IMR-90 (cell line): ENCODE results near the gene NTN4. TPM values are rescaled to one million over a fixed set of nuclear protein-coding genes. Genes with fewer than 3 reads are reported as not detected.

Experiments used
- ATAC-seq: fragments of 200-7000 bp; cut with Tn5 transposase; 2 replicates; pipeline ENCODE4 v1.9.1; 2020; ENCODE audit warnings: low read depth, mild to moderate bottlenecking, moderate library complexity
- BruUV-seq: library from RNA; stranded (reverse); fragments of 400-500 nt; replicated peaks from 2 replicates; lab custom pipeline; 2021; lab: Mats Ljungman, UMichigan
- CTCF ChIA-PET: fragments of 300-600 bp; formaldehyde crosslinking; extraction: SDS; loops from one replicate; lab custom pipeline; 2021; ENCODE audit warnings: antibody characterized with exemption; lab: Yijun Ruan, JAX
- POLR2A ChIA-PET: fragments of 300-600 bp; sonication (Branson Sonifier 250); formaldehyde crosslinking; loops from one replicate; lab custom pipeline; 2022; ENCODE audit warnings: antibody characterized with exemption; ENCODE audit not compliant: unreplicated experiment; lab: Charles Lee
- DNase-seq: peaks from one replicate; pipeline ENCODE4 v3.0.0; 2013
- H2AFZ ChIP-seq: replicated peaks from 2 replicates; pipeline ENCODE3; 2013; ENCODE audit warnings: low read length, mild to moderate bottlenecking; ENCODE audit not compliant: poor library complexity
- H2AK5ac ChIP-seq: 2 replicates; pipeline ENCODE4 v1.6.1; 2013; ENCODE audit warnings: low read depth, low read length, inconsistent platforms
- H2AK9ac ChIP-seq: replicated peaks from 2 replicates; pipeline ENCODE3; 2013; ENCODE audit warnings: mild to moderate bottlenecking, low read depth, low read length, moderate library complexity; ENCODE audit not compliant: poor library complexity
- H2BK120ac ChIP-seq: 2 replicates; pipeline ENCODE4 v1.6.1; 2013; ENCODE audit warnings: low read depth, low read length, inconsistent platforms
- H2BK15ac ChIP-seq: 3 replicates; pipeline ENCODE4 v1.6.1; 2013; ENCODE audit warnings: low read depth, low read length, inconsistent platforms
- H2BK20ac ChIP-seq: 2 replicates; pipeline ENCODE4 v1.6.1; 2013; ENCODE audit warnings: low read depth, mild to moderate bottlenecking, inconsistent platforms, low read length, moderate library complexity
- H2BK5ac ChIP-seq: 2 replicates; pipeline ENCODE4 v1.6.1; 2013; ENCODE audit warnings: mild to moderate bottlenecking, low read depth, low read length, inconsistent platforms; ENCODE audit not compliant: poor library complexity, severe bottlenecking
- H3K14ac ChIP-seq: replicated peaks from 2 replicates; pipeline ENCODE4 v1.6.1; 2013; ENCODE audit warnings: low read depth, low read length, inconsistent platforms
- H3K18ac ChIP-seq: 2 replicates; pipeline ENCODE4 v1.6.1; 2013; ENCODE audit warnings: low read depth, low read length, control low read depth
- H3K23ac ChIP-seq: 2 replicates; pipeline ENCODE4 v1.6.1; 2013; ENCODE audit warnings: low read depth, low read length, inconsistent platforms
- H3K27ac ChIP-seq: 2 replicates; pipeline ENCODE4 v1.5.1; 2013; ENCODE audit warnings: mild to moderate bottlenecking, control low read depth, low read length; ENCODE audit not compliant: insufficient read depth
- H3K27me3 ChIP-seq: 2 replicates; pipeline ENCODE4 v1.6.1; 2013; ENCODE audit warnings: low read length; ENCODE audit not compliant: control insufficient read depth, insufficient read depth
- H3K36me3 ChIP-seq: 2 replicates; pipeline ENCODE4 v1.6.1; 2013; ENCODE audit warnings: low read length, mixed read lengths; ENCODE audit not compliant: control insufficient read depth, insufficient read depth
- H3K4ac ChIP-seq: 2 replicates; pipeline ENCODE4 v1.6.1; 2013; ENCODE audit warnings: low read depth, low read length, inconsistent platforms
- H3K4me1 ChIP-seq: 2 replicates; pipeline ENCODE4 v1.6.1; 2013; ENCODE audit warnings: low read length, mixed read lengths; ENCODE audit not compliant: control insufficient read depth, insufficient read depth
- H3K4me2 ChIP-seq: 2 replicates; pipeline ENCODE4 v1.6.1; 2013; ENCODE audit warnings: low read depth, mild to moderate bottlenecking, control low read depth, low read length, moderate library complexity
- H3K4me3 ChIP-seq: 2 replicates; pipeline ENCODE4 v1.5.1; 2013; ENCODE audit warnings: low read depth, mild to moderate bottlenecking, control low read depth, low read length, moderate library complexity; ENCODE audit not compliant: insufficient read depth
- H3K56ac ChIP-seq: 2 replicates; pipeline ENCODE4 v1.6.1; 2013; ENCODE audit warnings: low read length, inconsistent platforms; ENCODE audit not compliant: insufficient read depth; ENCODE audit errors: extremely low read depth
- H3K79me1 ChIP-seq, 2 experiments: 2 replicates each; pipeline ENCODE4 v1.6.1; 2013; ENCODE audit warnings: low read length in 2 of 2, inconsistent platforms in 1 of 2, low read depth in 1 of 2
- H3K9ac ChIP-seq: 2 replicates; pipeline ENCODE4 v1.6.1; 2013; ENCODE audit warnings: low read depth, low read length, control low read depth
- H3K9me1 ChIP-seq: 2 replicates; pipeline ENCODE4 v1.6.1; 2013; ENCODE audit warnings: low read length, inconsistent platforms; ENCODE audit not compliant: insufficient read depth
- H3K9me3 ChIP-seq: 2 replicates; pipeline ENCODE4 v1.6.1; 2013; ENCODE audit warnings: low read length; ENCODE audit not compliant: control insufficient read depth, insufficient read depth
- H4K20me1 ChIP-seq: 2 replicates; pipeline ENCODE4 v1.6.1; 2013; ENCODE audit warnings: low read length, inconsistent platforms; ENCODE audit not compliant: insufficient read depth
- H4K5ac ChIP-seq: 2 replicates; pipeline ENCODE4 v1.6.1; 2013; ENCODE audit warnings: mild to moderate bottlenecking, low read depth, low read length, control low read depth
- H4K8ac ChIP-seq, 2 experiments: 2 replicates each; pipeline ENCODE4 v1.6.1; 2013; ENCODE audit warnings: low read depth in 2 of 2, low read length in 2 of 2, control low read depth in 1 of 2, inconsistent platforms in 1 of 2
- H4K91ac ChIP-seq: 2 replicates; pipeline ENCODE4 v1.6.1; 2013; ENCODE audit warnings: low read depth, low read length, inconsistent platforms; ENCODE audit not compliant: insufficient read depth
- MAFK ChIP-seq: IDR thresholded peaks from 2 replicates; pipeline ENCODE4 v1.6.1; 2012; ENCODE audit warnings: low read depth, low read length, improper control_type of control experiment
- MAZ ChIP-seq: IDR thresholded peaks from 2 replicates; pipeline ENCODE4 v1.6.1; 2012; ENCODE audit warnings: low read depth, mild to moderate bottlenecking, low read length, improper control_type of control experiment, moderate library complexity, borderline replicate concordance
- WGBS, 2 experiments: methylation state at CpG; one replicate each; pipeline versions ENCODE4 v1.1.5 to v1.1.7; 2013; ENCODE audit warnings: missing lambda C conversion rate in 2 of 2; ENCODE audit not compliant: insufficient read length in 1 of 2; ENCODE audit errors: extremely low coverage in 2 of 2; 5-methylcytosine and 5-hydroxymethylcytosine counted together
- dilution Hi-C: fragments of 300-500 bp; cut with HindIII; formaldehyde crosslinking; loops from one replicate; pipeline ENCODE4 v1.14.3; 2018; ENCODE audit warnings: low sequenced_read_pairs; ENCODE audit not compliant: unreplicated experiment
- in situ Hi-C: fragments of 300-500 bp; cut with MboI; formaldehyde crosslinking; loops from 3 replicates; pipeline ENCODE4 v1.14.3; 2019; ENCODE audit warnings: low sequenced_read_pairs, inconsistent platforms, mixed read lengths
- intact Hi-C: fragments of 100-400 bp; cut with micrococcal nuclease; formaldehyde crosslinking; loops from 2 replicates; pipeline ENCODE4 v1.10.0; 2022
- polyA plus RNA-seq, 3 experiments: library from polyadenylated mRNA; depleted of rRNA; stranded (reverse); fragments of >200 nt; gene quantifications; 2 replicates each; pipeline ENCODE4 v1.2.3, GENCODE V29; 2012; ENCODE audit warnings: low replicate concordance in 1 of 3
- total RNA-seq: library from RNA; depleted of rRNA; stranded (reverse); fragments of >200 nt; gene quantifications from 2 replicates; pipeline ENCODE4 v1.2.3, GENCODE V29; 2012

The NTN4 gene
- total and polyA plus RNA-seq, 2 of the 4 experiments (the other 2 are of a cell fraction): 54.6 to 56.6 TPM

- Histone ChIP-seq H4K91ac (no peak overlapping the region), H2AFZ (no peak overlapping the region), H3K23ac (no peak overlapping the region), H3K9ac (no peak overlapping the region), H2AK5ac (no peak overlapping the region), H3K14ac (no peak overlapping the region), H3K56ac (no peak overlapping the region), H4K20me1 (peaks cover 2% of the 10 kb centered on the region; the same call in 1 of the 2 replicates), H3K79me1 (peaks cover 5 to 36% of the 10 kb centered on the region in 2 experiments; a peak in 3 of 4 replicates), H3K9me3 (no peaks in the 10 kb centered on the region), H3K18ac (no peak overlapping the region), H3K36me3 (peaks cover 3% of the 10 kb centered on the region; the same call in 1 of the 2 replicates), H2BK20ac (no peak overlapping the region), H2BK15ac (no peak overlapping the region), H3K4me2 (no peak overlapping the region), H3K4me3 (no peak overlapping the region), H3K4me1 (peaks cover 9% of the 10 kb centered on the region), H4K5ac (no peak overlapping the region), H2BK5ac (no peak overlapping the region), H2AK9ac (no peak overlapping the region), H3K27me3 (no peaks in the 10 kb centered on the region), H3K27ac (no peak overlapping the region), H3K4ac (no peak overlapping the region), H2BK120ac (no peak overlapping the region), H3K9me1 (peaks cover 9% of the 10 kb centered on the region; the same call in 1 of the 2 replicates), H4K8ac (no peak overlapping the region)
- CTCF ChIA-PET: no interaction called here
- no CpG with 5 or more reads among the region's 3 CpGs for WGBS, 2 experiments
- TF ChIP-seq MAZ (no peak), MAFK (0 out of 2 replicates have a peak, but pooled peaks have one; percentile 43)
- ATAC-seq (no peak), DNase-seq (no peak)
- dilution Hi-C loops: no loop called here
- POLR2A ChIA-PET: interaction anchor here (0.6 kb wide), 1 partner anchor 108 kb away, joined by 3 read pairs; no protein-coding TSS in a partner anchor
- intact Hi-C loops: no loop called here
- no TSS peak for BruUV-seq
- in situ Hi-C loops: no loop called here
Observed at GRCh38 chr12:95760371-95760770, 30.2 kb downstream of the NTN4 start.
